Erythroblast (primary cell): ENCODE results near the gene USP19.

Source experiments
- GATA1 ChIP-seq: IDR thresholded peaks from 2 replicates; pipeline ENCODE4 v1.6.1; 2011; ENCODE audit warnings: low read depth, mild to moderate bottlenecking, control low read depth, low read length, moderate library complexity
- POLR2A ChIP-seq: IDR thresholded peaks from 2 replicates; pipeline ENCODE4 v1.6.1; 2011; ENCODE audit warnings: mild to moderate bottlenecking, low read length

DNA sequence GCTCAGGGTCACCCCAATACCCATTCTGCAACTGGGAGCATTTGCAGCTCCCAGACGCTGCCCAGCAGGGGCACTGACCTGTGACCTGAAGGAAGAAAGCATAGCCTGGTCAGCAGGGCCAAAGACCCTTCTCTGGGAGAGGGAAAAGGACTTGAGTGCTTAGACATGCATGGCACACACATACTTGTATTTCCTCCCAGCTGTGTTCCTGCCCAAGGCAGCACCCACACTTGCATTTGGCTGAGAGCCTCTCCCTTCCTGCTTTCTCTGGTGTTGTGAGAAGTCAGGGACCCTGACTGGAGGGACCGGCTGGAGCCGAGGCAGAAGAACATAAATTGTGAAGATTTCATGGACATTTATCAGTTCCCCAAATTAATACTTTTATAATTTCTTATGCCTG, 19.5 kb upstream of the USP19 start:
- TF ChIP-seq POLR2A (no peak), GATA1 (no peak)
